HG03439 (cell line): Measurements from ENCODE around the gene MED25.

Source experiments
- ATAC-seq: cut with Tn5 transposase; IDR thresholded peaks from one replicate; pipeline ENCODE4 v1.9.1; 2021; ENCODE audit warnings: mild to moderate bottlenecking, moderate library complexity; ENCODE audit not compliant: unreplicated experiment

Gene MED25

DNA sequence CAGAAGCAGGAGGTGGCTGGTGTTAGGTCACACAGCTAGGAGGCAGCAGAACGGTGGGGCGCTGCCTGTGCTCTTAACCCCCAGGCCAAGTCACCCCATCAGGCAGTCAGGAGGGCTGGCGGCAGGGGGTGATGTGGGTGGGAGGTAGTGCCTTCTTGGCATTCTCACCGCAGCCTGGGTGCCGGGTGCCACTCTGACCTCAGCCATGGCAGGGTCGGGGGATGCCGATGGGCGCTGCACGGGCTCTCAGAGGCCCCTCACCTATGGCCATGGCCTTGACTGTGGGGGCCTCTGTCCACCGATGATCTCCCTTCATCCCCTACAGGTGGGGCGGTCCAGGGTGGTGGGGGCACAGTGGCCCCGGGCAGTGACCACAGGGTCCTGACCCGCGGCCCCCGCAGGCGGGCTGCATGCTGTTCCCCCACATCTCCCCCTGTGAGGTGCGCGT, 38.5 kb downstream of the MED25 start:
- no peak for ATAC-seq

GRCh38 chr19:49857061-49857837, 39.2 kb downstream of the MED25 start:
- ATAC-seq, result no peak

GRCh38 chr19:49857838-49858087, 39.7 kb downstream of the MED25 start:
- no peak for ATAC-seq

DNA sequence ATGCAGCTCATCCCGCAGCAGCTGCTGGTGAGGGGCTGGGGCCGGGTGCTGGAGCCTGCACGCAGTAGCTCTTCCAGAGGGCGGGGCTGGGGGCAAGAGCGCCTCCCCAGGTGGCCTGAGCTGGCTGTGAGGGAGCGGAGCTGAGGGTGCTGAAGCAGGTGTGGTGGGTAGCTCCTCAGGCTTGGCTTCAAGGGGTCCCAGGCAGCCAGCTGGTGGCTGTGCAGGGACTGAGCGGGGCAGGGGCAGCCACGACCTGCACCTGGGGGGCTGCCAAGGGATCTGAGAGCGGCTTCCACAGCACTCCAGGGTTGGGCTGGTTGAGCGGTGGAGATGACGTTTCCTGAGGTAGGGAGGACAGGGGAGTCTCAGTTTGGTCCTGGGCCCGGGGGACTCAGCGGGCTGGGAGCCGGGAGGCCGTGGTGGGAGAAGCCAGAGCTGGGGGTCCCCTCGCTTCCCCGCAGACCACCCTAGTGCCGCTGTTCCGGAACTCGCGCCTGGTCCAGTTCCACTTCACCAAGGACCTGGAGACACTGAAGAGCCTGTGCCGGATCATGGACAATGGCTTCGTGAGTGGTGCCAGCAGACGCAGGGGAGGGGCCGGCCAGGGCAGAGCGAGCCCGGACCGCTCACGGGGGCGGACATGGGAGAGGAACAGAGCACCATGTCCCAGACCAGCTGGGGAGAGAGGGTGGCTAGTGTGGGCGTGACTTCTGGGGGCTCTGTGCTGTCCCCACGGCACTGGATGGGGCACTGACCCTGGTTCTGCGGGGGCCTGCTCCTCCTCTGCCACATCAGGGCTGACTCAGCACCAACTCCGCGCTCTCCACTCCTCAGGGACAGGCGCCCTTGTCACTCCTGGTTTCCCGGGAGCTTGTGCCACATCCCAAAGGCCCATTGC, 40.2 kb downstream of the MED25 start:
- ATAC-seq, result no peak

DNA sequence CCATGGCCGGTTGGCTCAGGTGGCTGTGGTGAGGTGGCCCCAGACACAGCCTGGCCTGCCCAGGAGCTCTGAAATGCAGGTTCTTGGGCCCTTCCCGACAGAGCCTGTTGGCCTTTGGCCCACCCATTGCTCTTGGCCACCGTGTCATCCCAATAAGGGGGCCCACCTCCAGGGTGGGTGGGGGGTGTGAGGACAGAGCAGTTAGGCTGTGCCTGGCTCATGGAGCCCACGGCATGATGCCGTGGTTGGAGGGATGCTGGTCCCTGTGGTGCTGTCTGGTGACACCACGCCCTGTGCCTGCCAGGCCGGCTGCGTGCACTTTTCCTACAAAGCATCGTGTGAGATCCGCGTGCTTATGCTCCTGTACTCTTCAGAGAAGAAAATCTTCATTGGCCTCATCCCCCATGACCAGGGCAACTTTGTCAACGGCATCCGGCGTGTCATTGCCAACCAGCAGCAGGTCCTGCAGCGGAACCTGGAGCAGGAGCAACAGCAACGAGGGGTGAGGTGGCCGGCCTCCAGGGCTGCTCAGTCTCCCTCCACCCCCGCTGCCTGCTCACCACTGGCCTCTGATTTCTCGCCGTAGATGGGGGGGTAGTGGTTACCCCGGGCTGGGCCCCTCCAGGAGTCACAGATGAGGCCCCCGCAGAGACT, 41.7 kb downstream of the MED25 start:
- ATAC-seq, result no peak

DNA sequence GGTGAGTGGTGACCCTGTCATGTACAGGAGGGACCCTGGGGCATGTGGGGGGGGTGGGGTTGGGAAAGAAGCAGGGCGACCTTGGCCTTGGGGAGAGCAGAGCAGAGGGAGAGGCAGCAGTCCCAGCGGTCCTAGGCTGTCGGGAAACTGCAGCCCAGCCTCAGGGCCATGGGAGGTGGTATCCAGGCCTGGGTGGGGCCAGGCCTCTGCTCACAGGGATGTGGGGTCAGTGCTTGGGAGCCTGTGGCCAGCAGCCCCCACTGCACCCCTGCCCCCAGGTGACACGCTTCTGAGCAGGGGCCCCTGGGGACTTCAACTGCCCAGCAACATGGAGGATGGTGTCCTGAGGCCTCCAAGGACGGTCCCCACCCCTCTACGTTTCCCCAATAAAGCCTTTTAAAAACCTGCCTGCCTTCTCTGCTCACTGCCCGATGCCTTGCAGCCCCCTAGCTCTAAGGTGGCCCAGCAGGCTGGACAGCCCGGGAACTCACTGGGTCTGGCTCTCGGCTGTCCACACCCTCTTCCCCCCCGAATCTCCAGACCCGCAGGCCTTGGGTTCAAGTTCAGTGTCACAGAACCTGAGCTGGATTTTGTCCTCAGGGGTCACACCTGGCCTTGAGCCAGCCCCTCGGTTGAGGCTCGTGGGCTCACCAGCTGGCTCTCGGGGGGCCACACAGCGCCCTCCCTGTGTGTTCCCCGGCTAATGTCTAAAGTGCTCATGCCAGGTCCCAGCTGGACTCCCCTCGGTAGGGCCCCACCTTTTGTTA, 42.4 kb downstream of the MED25 start:
- ATAC-seq, result no peak

- ATAC-seq, result no peak
Measured at GRCh38 chr19:49861107-49861506, 43.0 kb downstream of the MED25 start.

DNA sequence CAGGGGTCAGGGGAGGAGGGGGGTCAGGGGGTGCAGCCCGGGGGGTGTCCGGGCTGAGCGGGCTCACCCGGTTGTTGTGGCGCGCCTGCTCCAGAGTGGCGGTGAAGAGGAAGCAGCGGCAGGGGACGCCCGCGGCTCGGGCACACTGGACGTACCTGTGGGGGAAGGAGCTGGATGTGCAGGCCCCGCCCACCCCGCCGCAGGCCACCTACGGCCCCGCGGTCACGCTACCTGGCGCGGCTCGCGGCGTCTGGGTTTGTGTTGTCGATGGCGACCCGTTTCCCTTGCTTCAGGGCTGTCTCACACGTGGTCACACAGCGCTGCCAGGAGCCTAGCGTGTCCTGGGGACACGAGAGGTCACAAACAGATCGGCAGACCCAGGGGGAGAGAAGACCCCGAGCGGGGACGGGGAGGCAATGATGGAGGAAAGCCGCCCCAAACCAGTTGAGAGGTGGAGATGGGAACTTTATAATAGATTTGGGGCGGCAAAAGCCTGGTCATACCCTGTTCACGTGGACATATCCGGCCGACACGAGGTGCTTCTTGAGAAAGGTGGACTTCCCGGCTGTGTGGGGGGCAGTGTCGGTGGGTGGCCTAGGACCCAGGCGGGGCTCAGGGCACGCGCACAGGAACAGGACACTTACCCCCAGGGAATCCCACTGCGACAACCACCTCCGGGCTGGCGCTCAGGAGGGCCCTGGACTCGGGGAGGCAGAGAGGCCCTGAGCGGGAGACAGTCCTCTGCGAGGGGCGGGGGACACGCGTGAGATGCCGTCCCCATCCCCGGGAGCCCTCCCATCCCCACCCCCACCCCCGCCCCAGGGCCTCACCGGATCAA, 43.7 kb downstream of the MED25 start:
- no peak for ATAC-seq

GRCh38 chr19:49862391-49863253, 44.5 kb downstream of the MED25 start:
- ATAC-seq, result no peak

- no peak for ATAC-seq
Measured at GRCh38 chr19:49863254-49863934, 45.3 kb downstream of the MED25 start.

- no peak for ATAC-seq
Measured at GRCh38 chr19:49863935-49864320, 45.8 kb downstream of the MED25 start.

GRCh38 chr19:49864890-49865289, 46.8 kb downstream of the MED25 start:
- no peak for ATAC-seq

DNA sequence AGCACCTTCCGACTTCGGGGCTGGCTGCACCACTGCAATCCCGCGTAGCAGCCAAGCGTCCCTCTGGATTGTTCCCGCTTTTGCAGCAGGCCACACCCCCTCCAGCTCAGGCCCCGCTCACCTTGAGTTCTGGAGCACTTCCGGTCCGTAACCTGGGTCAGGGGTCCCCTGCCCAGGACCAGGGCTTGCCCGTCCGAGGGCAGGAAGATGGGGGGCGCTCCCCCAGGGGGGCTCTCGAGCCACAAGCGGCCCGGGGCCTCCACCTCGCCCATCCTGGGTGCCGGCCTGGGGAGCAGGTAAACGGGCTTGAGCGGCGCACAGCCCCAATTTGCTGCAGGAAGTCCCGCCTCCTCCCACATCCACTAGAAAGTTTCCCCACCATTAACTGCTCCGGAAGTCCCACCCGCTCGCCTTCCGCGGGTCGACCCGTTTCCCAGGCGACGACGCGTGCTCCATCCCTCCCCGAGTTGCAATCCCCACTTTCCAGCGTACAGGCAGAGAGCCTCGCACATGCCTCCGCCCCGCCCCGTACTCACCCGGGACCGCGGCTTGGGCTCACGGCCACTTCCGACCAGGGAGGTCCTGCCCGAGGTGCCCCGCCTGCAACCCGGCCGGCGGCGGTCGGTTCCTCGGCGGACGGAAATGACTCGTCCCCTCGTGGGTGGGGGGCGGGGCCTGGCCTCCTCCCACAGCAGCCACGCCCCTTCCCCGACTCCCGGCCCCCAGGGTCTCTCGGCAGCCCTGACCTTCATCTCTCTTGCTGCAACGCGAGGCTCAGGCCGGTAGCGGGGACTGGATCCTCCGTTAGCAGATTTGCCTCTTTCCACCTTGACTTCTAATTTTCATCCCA, 49.1 kb downstream of the MED25 start, which contains the start of gene PNKP:
Gene PNKP, minus strand, starts transcription at position 644 of the 850 bp plus-strand sequence. Its CDS starts 372 bp downstream, at position 272.
- ATAC-seq, result peak; percentile 41

DNA sequence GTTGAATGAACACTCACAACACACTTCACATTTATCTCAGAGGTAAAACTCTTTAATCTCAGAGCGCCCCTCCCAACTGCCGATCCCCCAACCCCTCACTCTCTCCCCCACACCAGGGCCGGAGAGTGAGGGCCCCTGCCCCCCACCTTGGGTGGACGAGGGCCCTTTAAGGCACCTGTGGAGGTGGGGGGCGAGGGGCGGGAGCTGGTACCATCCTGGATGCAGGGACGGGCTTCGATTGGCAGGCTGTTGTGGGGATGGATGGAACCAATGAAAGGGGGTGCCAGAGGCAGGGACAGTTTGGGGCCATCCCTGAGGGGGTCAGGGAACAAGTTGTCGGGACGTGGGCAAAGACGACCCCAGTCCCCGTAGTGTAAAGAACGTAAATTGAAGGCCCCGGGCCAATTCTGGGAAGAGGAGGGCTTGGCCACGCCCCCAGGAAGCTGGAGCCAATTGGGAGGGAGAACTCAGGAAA, 51.0 kb downstream of the MED25 start:
- ATAC-seq, result no peak

- ATAC-seq, result peak; percentile 64
Measured at GRCh38 chr19:49869484-49870308, 51.6 kb downstream of the MED25 start.

- ATAC-seq, result no peak
Measured at GRCh38 chr19:49870309-49870901, 52.3 kb downstream of the MED25 start.
